HG02798 (cell line): ENCODE measurements around the gene PTPRS.
A peak's percentile ranks its signal among the peaks of the same experiment; 100 is the strongest.

Experiments
- ATAC-seq: cut with Tn5 transposase; IDR thresholded peaks from one replicate; pipeline ENCODE4 v1.9.1; 2021; ENCODE audit warnings: mild to moderate bottlenecking; ENCODE audit not compliant: unreplicated experiment, poor library complexity

Gene PTPRS

DNA sequence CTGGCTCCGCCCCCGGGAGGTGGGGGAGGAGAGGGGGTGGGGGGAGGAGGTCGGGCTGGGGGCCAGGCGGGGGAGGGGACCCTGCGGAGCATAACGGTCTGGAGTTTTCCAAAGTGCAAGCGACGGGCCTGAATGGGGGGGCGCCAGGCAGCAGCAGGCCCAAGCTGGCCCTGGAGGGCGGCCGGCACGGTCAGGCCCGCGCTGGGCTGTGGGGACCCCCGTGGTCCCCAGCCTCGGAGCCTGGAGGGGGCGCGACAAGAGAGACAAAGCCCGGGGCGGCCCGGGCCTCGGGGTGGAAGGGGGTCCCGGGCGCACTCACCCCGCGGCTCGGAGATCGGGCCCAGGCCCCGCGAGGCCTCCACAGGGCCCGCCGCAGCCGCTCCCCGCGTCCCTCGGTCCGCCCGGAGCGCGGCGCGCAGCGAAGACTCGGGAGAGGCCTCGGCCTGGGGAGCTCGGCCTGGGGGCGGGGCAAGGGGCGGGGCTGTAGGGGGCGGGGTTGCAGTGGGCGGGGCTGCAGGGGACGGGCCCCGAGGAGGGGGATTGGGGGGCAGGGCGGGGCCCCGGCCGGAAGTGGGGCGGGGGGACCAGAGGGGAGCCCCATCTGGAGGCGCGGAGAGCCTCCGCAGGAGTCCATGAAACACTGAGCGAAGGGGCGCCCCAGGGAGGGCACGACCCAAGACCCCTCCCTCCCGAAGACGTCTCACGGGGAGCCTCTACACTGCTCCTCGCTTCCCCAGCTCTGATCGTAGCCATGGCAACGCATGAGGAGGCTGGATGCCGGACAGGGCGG, 47.6 kb downstream of the PTPRS start:
- ATAC-seq: peak; percentile 36

GRCh38 chr19:5292453-5292821, 48.2 kb downstream of the PTPRS start:
- peak; percentile 18 for ATAC-seq

DNA sequence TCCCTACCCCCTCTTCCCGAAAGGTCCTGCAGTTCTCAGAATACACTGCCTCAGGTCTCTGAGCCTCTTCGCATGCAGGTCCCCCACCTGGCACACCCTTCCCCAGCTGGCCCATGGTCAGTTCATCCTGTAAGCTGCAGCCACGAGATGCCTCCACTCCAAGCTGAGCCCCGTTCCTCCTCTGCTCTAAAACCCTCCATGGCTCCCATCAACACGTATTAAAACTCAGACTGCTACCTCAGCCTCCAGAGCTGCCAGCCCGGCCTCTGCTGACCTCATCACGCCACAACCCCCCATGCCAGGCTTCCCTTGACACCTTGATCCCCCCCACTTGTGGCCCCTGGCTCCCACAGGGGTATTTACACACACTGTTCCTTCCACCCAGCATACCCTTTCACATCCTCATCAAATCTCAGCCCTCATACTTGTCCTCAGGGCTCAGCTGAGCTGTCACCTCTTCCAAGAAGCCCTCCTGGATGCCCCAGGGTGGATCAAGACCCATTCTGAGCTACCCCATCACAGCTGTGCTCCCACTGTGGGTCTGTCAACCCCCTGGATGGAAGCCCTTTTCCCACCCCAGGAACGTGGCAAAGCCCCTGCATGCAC, 48.9 kb downstream of the PTPRS start:
- ATAC-seq: no peak
